Ovary (tissue), 3 donors: ENCODE data around the gene ANK2.

Experiments
- CTCF ChIP-seq, 3 donors: fragments of 450-650 bp in 2 of 3; fragments of 200-600 bp in 1 of 3; IDR thresholded peaks; one replicate each; pipeline versions ENCODE4 v1.5.1 to v1.8.0; 2016 to 2022; ENCODE audit warnings: antibody characterized with exemption in 3 of 3, mild to moderate bottlenecking in 1 of 3
- POLR2A ChIP-seq: fragments of 450-650 bp; IDR thresholded peaks from one replicate; pipeline ENCODE4 v1.6.1; 2017; ENCODE audit warnings: antibody characterized with exemption, mild to moderate bottlenecking, moderate library complexity
- donor health status: DM: no; HTN: no; CAD: no.

GRCh38 chr4:113101669-113102068 is 52.2 kb downstream of the ANK2 start:
- TF ChIP-seq CTCF (IDR thresholded peaks at IDR 0.05): no peak
- TF ChIP-seq POLR2A: no peak
